ENCODE measurements around the gene PMVK. TPM values are rescaled to one million over a fixed set of nuclear protein-coding genes. Genes with fewer than 3 reads are reported as not detected.
A peak's percentile ranks its signal among the peaks of the same experiment; 100 is the strongest.

The PMVK gene
- total RNA-seq, 1 experiment from 2014 or later: 32.3 TPM

GRCh38 chr1:154974808-154975408 lies 38.4 kb upstream of the PMVK start:
- peaks cover 9% of the 10 kb centered on the region for H3F3A ChIP-seq (ENCODE audit: low read length, unreplicated experiment)
- peak overlapping the region; percentile 65 for H2AFZ ChIP-seq (ENCODE audit: low read length)
- H3K27me3 ChIP-seq (ENCODE audit: low read length): no peaks in the 10 kb centered on the region
- CTCF ChIA-PET: interaction anchor here (1.0 kb wide), 1 partner anchor 110 kb away, joined by 3 read pairs; no protein-coding TSS in a partner anchor
- H3K9ac ChIP-seq (ENCODE audit: low read length): peak overlapping the region; percentile 89
- no peak for TF ChIP-seq EZH2 (IDR thresholded peaks at IDR 0.05; ENCODE audit: low read length, unreplicated experiment)
- TF ChIP-seq EZH2phosphoT487 (IDR thresholded peaks at IDR 0.05; ENCODE audit: borderline replicate concordance, low read length): no peak
- no peaks in the 10 kb centered on the region for H3K9me3 ChIP-seq (ENCODE audit: low read length)
- POLR2A ChIA-PET (ENCODE audit: unreplicated experiment): no interaction called here
- H3K36me3 ChIP-seq (ENCODE audit: low read depth, low read length): peaks cover 20% of the 10 kb centered on the region
- peak overlapping the region; percentile 88 for H3K4me2 ChIP-seq (ENCODE audit: low read length)
- H3K79me2 ChIP-seq (ENCODE audit: low read length): peaks cover 71% of the 10 kb centered on the region
- intact Hi-C loops (cut with micrococcal nuclease): loop anchor here (1.0 to 5.0 kb wide), 4 partner anchors 26 to 162 kb away; partner anchors contain the start of genes EFNA4 and SLC50A1
- H3K4me1 ChIP-seq (ENCODE audit: insufficient read depth, low read length): peaks cover 55% of the 10 kb centered on the region
- peak overlapping the region; percentile 96 for H3K27ac ChIP-seq (ENCODE audit: low read length)
- BruUV-seq (replicated peaks): no TSS peak
- no peaks in the 10 kb centered on the region for H3K9me2 ChIP-seq (replicated peaks; ENCODE audit: low read length)
- ATAC-seq (peak; percentile 32), DNase-seq (peak; percentile 98)
- H4K20me1 ChIP-seq (ENCODE audit: low read length): peaks cover 13% of the 10 kb centered on the region; the same call in 1 of the 2 replicates
- H3K4me3 ChIP-seq (ENCODE audit: low read length): peak overlapping the region; percentile 80

GRCh38 chr1:154974102-154974807 lies 37.7 kb upstream of the PMVK start, which contains the start of gene CKS1B:
Gene CKS1B (plus strand): TSS chr1:154974681. CDS start chr1:154974746, 65 bp downstream.
- Histone ChIP-seq H3K9me3 (ENCODE audit: low read length) (no peaks in the 10 kb centered on the region), H3K27ac (ENCODE audit: low read length) (peak within 1 kb of the TSS; percentile 96), H3K36me3 (ENCODE audit: low read depth, low read length) (peaks cover 16% of the 10 kb centered on the region), H3K27me3 (ENCODE audit: low read length) (no peaks in the 10 kb centered on the region), H3K4me2 (ENCODE audit: low read length) (peak within 1 kb of the TSS; percentile 88), H3K9me2 (replicated peaks; ENCODE audit: low read length) (no peaks in the 10 kb centered on the region), H4K20me1 (ENCODE audit: low read length) (peaks cover 13% of the 10 kb centered on the region; the same call in 1 of the 2 replicates), H3K4me3 (ENCODE audit: low read length) (peak within 1 kb of the TSS; percentile 80), H2AFZ (ENCODE audit: low read length) (peak within 1 kb of the TSS; percentile 65), H3K4me1 (ENCODE audit: insufficient read depth, low read length) (peaks cover 55% of the 10 kb centered on the region), H3F3A (ENCODE audit: low read length, unreplicated experiment) (peaks cover 9% of the 10 kb centered on the region), H3K79me2 (ENCODE audit: low read length) (peaks cover 73% of the 10 kb centered on the region), H3K9ac (ENCODE audit: low read length) (peak within 1 kb of the TSS; percentile 89)
- intact Hi-C loops (cut with micrococcal nuclease): loop anchor here (1.0 to 5.0 kb wide), 4 partner anchors 27 to 163 kb away; partner anchors contain the start of genes EFNA4 and SLC50A1
- peak; percentile 73 for ATAC-seq
- POLR2A ChIA-PET (ENCODE audit: unreplicated experiment): interaction anchor here (0.6 to 1.0 kb wide), 9 partner anchors 10 to 1754 kb away, joined by 3 to 26 read pairs (median 4); partner anchors contain the start of genes ADAM15, EFNA4, ISG20L2 and METTL25B
- TF ChIP-seq EZH2phosphoT487 (IDR thresholded peaks at IDR 0.05; ENCODE audit: borderline replicate concordance, low read length) (no peak), EZH2 (IDR thresholded peaks at IDR 0.05; ENCODE audit: low read length, unreplicated experiment) (no peak), CTCF (conservative IDR thresholded peaks at IDR 0.05; ENCODE audit: low read depth, low read length) (no peak)
- DNase-seq: peak; percentile 100
- BruUV-seq (replicated peaks): no TSS peak
- CTCF ChIA-PET: interaction anchor here (0.6 to 1.4 kb wide), 7 partner anchors 19 to 646 kb away, joined by 3 to 9 read pairs (median 5); partner anchors contain the start of genes PBXIP1 and ZBTB7B
